ENCODE results near the gene PATJ. TPM values are rescaled to one million over a fixed set of nuclear protein-coding genes. Genes with fewer than 3 reads are reported as not detected.

Gene PATJ
- total RNA-seq, 1 experiment from 2014 or later = 28.7 TPM

- no peak for DNase-seq
- Histone ChIP-seq H3K36me3 (ENCODE audit: low read depth, low read length) (no peaks in the 10 kb centered on the region), H3K79me2 (ENCODE audit: low read length) (no peaks in the 10 kb centered on the region), H3F3A (ENCODE audit: low read length, unreplicated experiment) (no peaks in the 10 kb centered on the region), H3K4me1 (ENCODE audit: insufficient read depth, low read length) (no peaks in the 10 kb centered on the region), H3K9me3 (ENCODE audit: low read length) (no peaks in the 10 kb centered on the region), H3K9me2 (replicated peaks; ENCODE audit: low read length) (no peaks in the 10 kb centered on the region), H3K27ac (ENCODE audit: low read length) (no peak overlapping the region), H3K4me2 (ENCODE audit: low read length) (no peak overlapping the region), H3K27me3 (ENCODE audit: low read length) (no peaks in the 10 kb centered on the region), H3K4me3 (ENCODE audit: low read length) (no peak overlapping the region), H3K9ac (ENCODE audit: low read length) (no peak overlapping the region), H2AFZ (ENCODE audit: low read length) (no peak overlapping the region), H4K20me1 (ENCODE audit: low read length) (no peaks in the 10 kb centered on the region)
- BruUV-seq (replicated peaks) = no TSS peak
- POLR2A ChIA-PET (ENCODE audit: unreplicated experiment) = interaction anchor here (0.8 kb wide), 1 partner anchor 142 kb away, joined by 3 read pairs; no protein-coding TSS in a partner anchor
- TF ChIP-seq CTCF (conservative IDR thresholded peaks at IDR 0.05; ENCODE audit: low read depth, low read length) (no peak), EZH2phosphoT487 (IDR thresholded peaks at IDR 0.05; ENCODE audit: borderline replicate concordance, low read length) (no peak), EZH2 (IDR thresholded peaks at IDR 0.05; ENCODE audit: low read length, unreplicated experiment) (no peak)
- peak; percentile 42 for ATAC-seq
- intact Hi-C loops (cut with micrococcal nuclease) = no loop called here
- CTCF ChIA-PET = no interaction called here
Observed at GRCh38 chr1:62093261-62093660, 351.0 kb downstream of the PATJ start.

GRCh38 chr1:62097464-62097863 is 355.2 kb downstream of the PATJ start:
- H4K20me1 ChIP-seq (ENCODE audit: low read length) = no peaks in the 10 kb centered on the region
- ChIA-PET POLR2A (ENCODE audit: unreplicated experiment) (no interaction called here), CTCF (no interaction called here)
- no peak overlapping the region for H3K4me2 ChIP-seq (ENCODE audit: low read length)
- ATAC-seq (no peak), DNase-seq (no peak)
- H3K36me3 ChIP-seq (ENCODE audit: low read depth, low read length) = no peaks in the 10 kb centered on the region
- intact Hi-C loops (cut with micrococcal nuclease) = no loop called here
- no peaks in the 10 kb centered on the region for H3K9me3 ChIP-seq (ENCODE audit: low read length)
- no TSS peak for BruUV-seq (replicated peaks)
- H3K9ac ChIP-seq (ENCODE audit: low read length) = no peak overlapping the region
- no peak overlapping the region for H3K4me3 ChIP-seq (ENCODE audit: low read length)
- H2AFZ ChIP-seq (ENCODE audit: low read length) = no peak overlapping the region
- TF ChIP-seq CTCF (conservative IDR thresholded peaks at IDR 0.05; ENCODE audit: low read depth, low read length) = no peak
- TF ChIP-seq EZH2 (IDR thresholded peaks at IDR 0.05; ENCODE audit: low read length, unreplicated experiment) = no peak
- no peak for TF ChIP-seq EZH2phosphoT487 (IDR thresholded peaks at IDR 0.05; ENCODE audit: borderline replicate concordance, low read length)
- no peaks in the 10 kb centered on the region for H3F3A ChIP-seq (ENCODE audit: low read length, unreplicated experiment)
- H3K27me3 ChIP-seq (ENCODE audit: low read length) = no peaks in the 10 kb centered on the region
- H3K27ac ChIP-seq (ENCODE audit: low read length) = no peak overlapping the region
- H3K4me1 ChIP-seq (ENCODE audit: insufficient read depth, low read length) = no peaks in the 10 kb centered on the region
- H3K9me2 ChIP-seq (replicated peaks; ENCODE audit: low read length) = no peaks in the 10 kb centered on the region
- no peaks in the 10 kb centered on the region for H3K79me2 ChIP-seq (ENCODE audit: low read length)

DNA sequence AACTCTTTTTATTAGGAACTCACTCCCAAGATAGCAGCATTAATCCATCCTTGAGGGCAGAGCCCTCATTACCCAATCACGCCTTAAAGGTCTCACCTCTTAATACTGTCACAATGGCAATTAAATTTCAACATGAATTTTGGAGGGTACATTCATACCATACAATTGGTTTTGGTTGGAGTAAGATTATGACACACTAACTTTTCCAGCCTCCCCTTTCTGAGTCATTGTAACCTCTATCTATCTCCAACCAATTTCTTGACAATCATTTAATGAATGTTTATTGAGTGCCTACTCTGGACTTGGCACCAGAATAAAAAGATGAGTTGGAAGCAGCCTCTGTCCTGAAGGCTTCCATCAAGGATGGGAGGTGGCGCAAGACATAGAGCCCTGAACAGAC is 358.2 kb downstream of the PATJ start:
- H3K4me2 ChIP-seq (ENCODE audit: low read length) = no peak overlapping the region
- DNase-seq (no peak), ATAC-seq (no peak)
- no peak overlapping the region for H3K27ac ChIP-seq (ENCODE audit: low read length)
- no peaks in the 10 kb centered on the region for H3K27me3 ChIP-seq (ENCODE audit: low read length)
- H3F3A ChIP-seq (ENCODE audit: low read length, unreplicated experiment) = no peaks in the 10 kb centered on the region
- TF ChIP-seq EZH2 (IDR thresholded peaks at IDR 0.05; ENCODE audit: low read length, unreplicated experiment) = no peak
- TF ChIP-seq CTCF (conservative IDR thresholded peaks at IDR 0.05; ENCODE audit: low read depth, low read length) = no peak
- no peak for TF ChIP-seq EZH2phosphoT487 (IDR thresholded peaks at IDR 0.05; ENCODE audit: borderline replicate concordance, low read length)
- H3K4me3 ChIP-seq (ENCODE audit: low read length) = no peak overlapping the region
- H3K4me1 ChIP-seq (ENCODE audit: insufficient read depth, low read length) = no peaks in the 10 kb centered on the region
- H3K9ac ChIP-seq (ENCODE audit: low read length) = no peak overlapping the region
- ChIA-PET POLR2A (ENCODE audit: unreplicated experiment) (interaction anchor here (0.6 kb wide), 1 partner anchor 401 kb away, joined by 3 read pairs; no protein-coding TSS in a partner anchor), CTCF (no interaction called here)
- no TSS peak for BruUV-seq (replicated peaks)
- H3K9me2 ChIP-seq (replicated peaks; ENCODE audit: low read length) = no peaks in the 10 kb centered on the region
- no peaks in the 10 kb centered on the region for H3K36me3 ChIP-seq (ENCODE audit: low read depth, low read length)
- no peaks in the 10 kb centered on the region for H3K79me2 ChIP-seq (ENCODE audit: low read length)
- no peaks in the 10 kb centered on the region for H4K20me1 ChIP-seq (ENCODE audit: low read length)
- H3K9me3 ChIP-seq (ENCODE audit: low read length) = no peaks in the 10 kb centered on the region
- intact Hi-C loops (cut with micrococcal nuclease) = no loop called here
- H2AFZ ChIP-seq (ENCODE audit: low read length) = no peak overlapping the region
